HEK293 (cell line): ENCODE data around the gene FAM168A.

Experiments
- CTCF ChIP-seq: fragments of 450-650 bp; formaldehyde crosslinking; IDR thresholded peaks from 2 replicates; pipeline ENCODE4 v1.5.1; 2016; ENCODE audit warnings: missing biosample characterization, missing genetic modification characterization
- ELK4 ChIP-seq: IDR thresholded peaks from 2 replicates; pipeline ENCODE4 v1.6.1; 2011; ENCODE audit warnings: mild to moderate bottlenecking, low read depth, low read length, borderline replicate concordance
- TSHZ1 ChIP-seq: fragments of 450-650 bp; formaldehyde crosslinking; IDR thresholded peaks from 2 replicates; pipeline ENCODE4 v1.5.1; 2016; ENCODE audit warnings: missing biosample characterization, missing genetic modification characterization, borderline replicate concordance
- ZNF239 ChIP-seq: fragments of 450-650 bp; formaldehyde crosslinking; IDR thresholded peaks from 2 replicates; pipeline ENCODE4 v1.5.1; 2016; ENCODE audit warnings: missing biosample characterization, missing genetic modification characterization
- ZSCAN30 ChIP-seq: fragments of 450-650 bp; IDR thresholded peaks from 2 replicates; pipeline ENCODE4 v1.5.1; 2018; ENCODE audit warnings: missing biosample characterization, mild to moderate bottlenecking, missing genetic modification characterization, moderate library complexity

GRCh38 chr11:73359341-73359740 is 238.6 kb downstream of the FAM168A start:
- TF ChIP-seq CTCF (tag by site-specific recombination) = no peak
- TF ChIP-seq ZSCAN30 (tag by site-specific recombination) = no peak
- TF ChIP-seq ZNF239 = no peak
- TF ChIP-seq ELK4 = no peak
- TF ChIP-seq TSHZ1 (tag by site-specific recombination) = no peak
